Measurements from ENCODE around the gene ANGPTL5. TPM values are rescaled to one million over a fixed set of nuclear protein-coding genes. Genes with fewer than 3 reads are reported as not detected.
"Not testable (repeated sequence)": the region's sequence is repeated elsewhere in the genome, so short reads cannot be mapped to it uniquely, and the experiment has no call there.

The ANGPTL5 gene
- total RNA-seq = not detected
- polyA plus RNA-seq = not detected
- 0 reads per million in 6 experiments for total RNA-seq

DNA sequence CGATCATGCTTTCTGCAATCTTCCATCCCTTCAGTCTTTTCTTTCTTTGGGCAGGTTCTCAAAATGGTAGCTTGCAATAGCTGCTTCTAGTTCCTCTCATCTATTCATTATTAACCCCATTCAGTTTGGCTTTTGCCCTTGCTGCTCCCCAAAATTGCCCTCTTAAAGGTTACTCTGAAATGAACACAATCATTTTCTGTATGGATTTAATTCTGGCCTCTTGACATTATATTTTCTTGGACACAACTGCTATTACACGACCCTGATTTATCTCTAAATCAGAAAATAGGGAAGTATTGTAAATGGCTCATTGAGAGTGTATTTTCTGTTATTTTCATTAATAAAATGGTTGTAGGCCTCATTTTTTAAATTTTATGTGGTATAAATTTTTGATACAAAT, at the start of gene ANGPTL5:
ANGPTL5 (minus strand) TSS at position 101 of the 400 bp plus-strand sequence. CDS start 8,613 bp downstream, outside the sequence.
- Mint-ChIP-seq H3K27ac (peak within 1 kb of the TSS; percentile 79 to 97 (median 90)), H3K27me3 (peaks cover 0 to 8% (median 3%) of the 10 kb centered on the region in 5 donors), H3K36me3 (no peaks in the 10 kb centered on the region), H3K9me3 (no peaks in the 10 kb centered on the region), H3K4me1 (peaks cover 4 to 34% (median 25%) of the 10 kb centered on the region in 4 donors), H3K4me3 (peak within 1 kb of the TSS; percentile 90 to 98 (median 94))
- POLR2A ChIA-PET = no interaction called here
- ATAC-seq (no peak), DNase-seq (no peak)

DNA sequence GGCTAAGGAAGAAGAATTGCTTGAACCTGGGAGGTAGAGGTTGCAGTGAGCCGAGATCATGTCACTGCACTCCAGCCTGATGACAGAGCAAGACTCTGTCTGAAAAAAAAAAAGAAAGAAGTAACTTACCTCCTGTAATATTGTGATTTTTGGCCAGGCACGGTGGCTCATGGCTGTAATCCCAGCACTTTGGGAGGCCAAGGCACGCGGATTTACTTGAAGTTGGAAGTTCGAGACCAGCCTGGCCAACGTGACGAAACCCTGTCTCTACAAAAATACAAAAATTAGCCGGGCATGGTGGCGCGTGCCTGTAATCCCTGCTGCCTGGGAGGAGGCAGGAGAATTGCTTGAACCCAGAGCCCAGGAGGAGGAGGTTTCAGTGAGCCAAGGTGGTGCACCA, 47.9 kb upstream of the ANGPTL5 start:
- H3K36me3 Mint-ChIP-seq = peaks cover 4 to 36% (median 23%) of the 10 kb centered on the region in 3 donors
- not testable (repeated sequence) for DNase-seq, H3K27me3 Mint-ChIP-seq, ATAC-seq, H3K9me3 Mint-ChIP-seq, H3K4me3 Mint-ChIP-seq, H3K4me1 Mint-ChIP-seq, H3K27ac Mint-ChIP-seq
- POLR2A ChIA-PET = interaction anchor here (0.7 kb wide), 1 partner anchor 309 kb away, joined by 3 read pairs; no protein-coding TSS in a partner anchor

DNA sequence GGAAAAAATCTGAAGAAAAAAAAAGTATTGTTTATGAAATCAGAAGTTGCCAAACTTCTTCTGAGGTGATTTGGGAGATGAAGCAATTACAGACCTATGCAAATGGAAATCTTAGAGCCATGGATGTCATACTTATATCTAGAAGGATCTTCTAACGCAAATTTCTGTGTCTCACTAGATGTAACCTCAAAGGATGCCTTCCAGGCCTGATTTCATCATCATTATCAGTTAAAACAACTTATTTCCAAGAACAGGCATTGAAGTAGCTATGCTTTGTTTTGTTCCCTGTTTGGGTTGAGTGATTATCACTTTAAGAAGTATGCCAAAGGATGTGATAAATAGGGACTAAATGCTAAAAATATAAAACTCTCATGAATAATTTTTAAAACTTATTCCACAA, 43.9 kb upstream of the ANGPTL5 start:
- no peaks in the 10 kb centered on the region for H3K27me3 Mint-ChIP-seq
- H3K9me3 Mint-ChIP-seq = peaks cover 0 to 3% (median 0%) of the 10 kb centered on the region in 9 donors
- DNase-seq = no peak
- ATAC-seq = no peak
- POLR2A ChIA-PET = no interaction called here
- H3K27ac Mint-ChIP-seq = no peak overlapping the region
- H3K4me3 Mint-ChIP-seq = no peak overlapping the region
- peaks cover 5 to 51% (median 35%) of the 10 kb centered on the region in 3 donors for H3K36me3 Mint-ChIP-seq
- no peaks in the 10 kb centered on the region for H3K4me1 Mint-ChIP-seq

GRCh38 chr11:101955701-101956100, 39.4 kb upstream of the ANGPTL5 start:
- ATAC-seq = no peak
- H3K36me3 Mint-ChIP-seq = peaks cover 5 to 26% (median 17%) of the 10 kb centered on the region in 3 donors

GRCh38 chr11:101955278-101955677, 39.0 kb upstream of the ANGPTL5 start:
- ATAC-seq = no peak
- POLR2A ChIA-PET = no interaction called here
- no peak for DNase-seq
- Mint-ChIP-seq H3K4me1 (no peaks in the 10 kb centered on the region), H3K36me3 (peaks cover 5 to 25% (median 17%) of the 10 kb centered on the region in 3 donors), H3K27ac (no peak overlapping the region), H3K27me3 (no peaks in the 10 kb centered on the region), H3K4me3 (no peak overlapping the region), H3K9me3 (peaks cover 0 to 3% (median 0%) of the 10 kb centered on the region in 9 donors)

More at GRCh38 chr11:101955701-101956100, 39.4 kb upstream of the ANGPTL5 start:
- Mint-ChIP-seq H3K27me3 (no peaks in the 10 kb centered on the region), H3K4me1 (no peaks in the 10 kb centered on the region), H3K9me3 (peaks cover 0 to 3% (median 0%) of the 10 kb centered on the region in 9 donors), H3K27ac (no peak overlapping the region), H3K4me3 (no peak overlapping the region)
- POLR2A ChIA-PET = no interaction called here
- DNase-seq = no peak

DNA sequence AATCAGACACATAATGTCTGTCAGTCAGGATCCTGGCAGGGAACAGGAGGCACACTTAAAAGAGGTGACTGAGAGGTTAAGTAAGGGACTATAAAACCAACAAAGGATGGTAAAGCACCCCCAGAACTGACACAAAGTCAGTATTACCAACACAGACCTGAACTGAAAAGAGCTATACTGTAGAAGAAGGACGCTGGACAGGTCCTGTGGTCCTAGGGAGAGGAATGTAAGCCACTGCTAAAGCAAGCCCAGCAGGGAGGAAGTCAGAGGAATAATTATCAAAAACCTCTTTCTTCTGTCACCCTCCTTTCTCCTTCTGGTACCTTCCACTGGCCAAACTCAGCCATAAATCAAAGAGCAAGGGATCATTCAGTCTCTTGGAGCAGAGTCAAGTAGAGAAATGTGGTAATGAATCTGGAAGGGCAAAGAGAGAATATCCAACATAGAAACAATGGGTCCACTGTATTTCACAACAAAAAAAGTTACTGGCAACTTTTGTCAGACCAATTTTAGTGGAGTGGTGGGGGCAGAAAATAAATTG, 33.4 kb upstream of the ANGPTL5 start:
- POLR2A ChIA-PET = no interaction called here
- ATAC-seq (no peak), DNase-seq (no peak)
- Mint-ChIP-seq H3K9me3 (no peaks in the 10 kb centered on the region), H3K4me3 (no peak overlapping the region), H3K27me3 (no peaks in the 10 kb centered on the region), H3K4me1 (no peaks in the 10 kb centered on the region), H3K36me3 (peaks cover 0 to 14% (median 14%) of the 10 kb centered on the region in 3 donors), H3K27ac (no peak overlapping the region)

GRCh38 chr11:101945448-101945847, 29.1 kb upstream of the ANGPTL5 start:
- Mint-ChIP-seq H3K4me3 (no peak overlapping the region), H3K27me3 (peaks cover 0 to 3% (median 0%) of the 10 kb centered on the region in 5 donors), H3K27ac (no peak overlapping the region), H3K4me1 (no peaks in the 10 kb centered on the region), H3K9me3 (no peaks in the 10 kb centered on the region), H3K36me3 (peaks cover 0 to 22% (median 17%) of the 10 kb centered on the region in 3 donors)
- POLR2A ChIA-PET = no interaction called here
- DNase-seq (no peak), ATAC-seq (no peak)

GRCh38 chr11:101944923-101945322, 28.6 kb upstream of the ANGPTL5 start:
- H3K36me3 Mint-ChIP-seq = peaks cover 0 to 22% (median 17%) of the 10 kb centered on the region in 3 donors
- H3K27me3 Mint-ChIP-seq = peaks cover 0 to 3% (median 0%) of the 10 kb centered on the region in 5 donors
- no peaks in the 10 kb centered on the region for H3K9me3 Mint-ChIP-seq
- POLR2A ChIA-PET = no interaction called here
- no peak for DNase-seq
- no peak overlapping the region for H3K27ac Mint-ChIP-seq
- no peak overlapping the region for H3K4me3 Mint-ChIP-seq
- H3K4me1 Mint-ChIP-seq = no peaks in the 10 kb centered on the region
- ATAC-seq = no peak

GRCh38 chr11:101940901-101941520, 24.7 kb upstream of the ANGPTL5 start:
- Mint-ChIP-seq H3K27me3 (peaks cover 0 to 3% (median 0%) of the 10 kb centered on the region in 5 donors), H3K27ac (no peak overlapping the region), H3K9me3 (no peaks in the 10 kb centered on the region), H3K4me3 (no peak overlapping the region), H3K4me1 (no peaks in the 10 kb centered on the region), H3K36me3 (peaks cover 0 to 26% (median 13%) of the 10 kb centered on the region in 3 donors)
- POLR2A ChIA-PET = no interaction called here
- ATAC-seq (no peak), DNase-seq (no peak)

- no peaks in the 10 kb centered on the region for H3K4me1 Mint-ChIP-seq
- H3K36me3 Mint-ChIP-seq = peaks cover 0 to 27% (median 17%) of the 10 kb centered on the region in 3 donors
- DNase-seq (no peak), ATAC-seq (no peak)
- POLR2A ChIA-PET = no interaction called here
- no peak overlapping the region for H3K27ac Mint-ChIP-seq
- H3K9me3 Mint-ChIP-seq = peaks cover 0 to 24% (median 10%) of the 10 kb centered on the region in 9 donors
- no peaks in the 10 kb centered on the region for H3K27me3 Mint-ChIP-seq
- no peak overlapping the region for H3K4me3 Mint-ChIP-seq
Measured at GRCh38 chr11:101931692-101932091, 15.4 kb upstream of the ANGPTL5 start.

- POLR2A ChIA-PET = no interaction called here
- DNase-seq (no peak), ATAC-seq (no peak)
- H3K9me3 Mint-ChIP-seq = peaks cover 0 to 24% (median 10%) of the 10 kb centered on the region in 9 donors
- H3K27ac Mint-ChIP-seq = no peak overlapping the region
- H3K27me3 Mint-ChIP-seq = no peaks in the 10 kb centered on the region
- peaks cover 0 to 25% (median 17%) of the 10 kb centered on the region in 3 donors for H3K36me3 Mint-ChIP-seq
- no peaks in the 10 kb centered on the region for H3K4me1 Mint-ChIP-seq
- H3K4me3 Mint-ChIP-seq = no peak overlapping the region
Measured at GRCh38 chr11:101929294-101929915, 13.1 kb upstream of the ANGPTL5 start.

DNA sequence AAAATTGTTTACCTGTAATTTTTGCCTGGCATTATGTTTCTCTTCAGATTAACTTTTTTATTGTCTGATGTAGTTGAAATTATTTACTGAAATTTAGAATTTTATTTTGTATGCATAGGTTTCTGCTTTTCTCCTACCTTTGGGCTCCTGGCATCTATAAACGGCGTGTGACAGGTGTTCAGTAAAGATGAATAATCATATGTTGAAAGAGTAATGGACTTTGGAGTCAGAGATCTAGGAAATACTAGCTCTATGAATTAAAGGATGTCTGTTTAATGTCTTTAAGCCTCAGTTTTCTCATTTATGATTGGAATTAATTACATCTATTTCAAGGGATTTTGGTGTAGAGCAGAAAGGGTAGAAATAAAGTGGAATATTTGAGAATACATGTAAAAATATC, 7.2 kb upstream of the ANGPTL5 start:
- no peak overlapping the region for H3K27ac Mint-ChIP-seq
- peaks cover 0 to 11% (median 4%) of the 10 kb centered on the region in 9 donors for H3K9me3 Mint-ChIP-seq
- H3K36me3 Mint-ChIP-seq = peaks cover 0 to 8% (median 7%) of the 10 kb centered on the region in 3 donors
- peaks cover 0 to 2% (median 0%) of the 10 kb centered on the region in 4 donors for H3K4me1 Mint-ChIP-seq
- H3K4me3 Mint-ChIP-seq = no peak overlapping the region
- POLR2A ChIA-PET = no interaction called here
- no peak for DNase-seq
- H3K27me3 Mint-ChIP-seq = no peaks in the 10 kb centered on the region
- no peak for ATAC-seq

DNA sequence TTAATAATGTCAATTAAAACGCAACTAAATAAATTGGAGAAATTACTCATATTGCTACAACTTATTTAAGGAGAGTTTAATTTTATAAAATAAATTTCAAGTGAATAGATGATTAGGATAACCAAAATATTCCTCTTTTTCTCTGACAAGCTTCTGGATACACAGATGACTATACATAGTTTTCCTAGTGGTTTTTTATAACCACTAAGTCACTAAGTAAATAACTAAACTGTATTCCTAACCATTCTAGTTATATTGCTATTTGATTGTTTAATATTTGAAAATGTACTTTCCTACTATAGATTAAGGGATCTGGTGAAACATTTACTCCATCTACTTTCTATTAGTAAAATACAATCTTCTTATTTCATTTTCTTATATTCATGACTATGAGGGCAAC, 4.7 kb upstream of the ANGPTL5 start:
- ATAC-seq (no peak), DNase-seq (no peak)
- POLR2A ChIA-PET = no interaction called here
- H3K27me3 Mint-ChIP-seq = no peaks in the 10 kb centered on the region
- H3K4me3 Mint-ChIP-seq = no peak overlapping the region
- H3K4me1 Mint-ChIP-seq = peaks cover 0 to 12% (median 7%) of the 10 kb centered on the region in 4 donors
- no peak overlapping the region for H3K27ac Mint-ChIP-seq
- H3K36me3 Mint-ChIP-seq = no peaks in the 10 kb centered on the region
- no peaks in the 10 kb centered on the region for H3K9me3 Mint-ChIP-seq
